Mesenchymal stem cell (in vitro differentiated cells and primary cell): ENCODE measurements around the gene DENND5A.

ENCODE experiments used
- DNase-seq: peaks from one replicate; pipeline ENCODE4 v3.0.0-alpha.2; 2013
- H2AFZ ChIP-seq: one replicate; pipeline ENCODE4 v1.6.1; 2013; ENCODE audit warnings: low read depth, mild to moderate bottlenecking, control low read depth, inconsistent platforms, low read length, moderate library complexity
- H2AK5ac ChIP-seq: 2 replicates; pipeline ENCODE4 v1.6.1; 2013; ENCODE audit warnings: low read length, moderate library complexity, mild to moderate bottlenecking, inconsistent platforms; ENCODE audit not compliant: severe bottlenecking
- H2BK120ac ChIP-seq: one replicate; pipeline ENCODE4 v1.6.1; 2013; ENCODE audit warnings: low read depth, mild to moderate bottlenecking, inconsistent platforms, low read length, moderate library complexity
- H2BK12ac ChIP-seq, 2 experiments: one replicate each; pipeline ENCODE4 v1.6.1; 2013; ENCODE audit warnings: inconsistent platforms in 2 of 2, low read length in 2 of 2, mild to moderate bottlenecking in 2 of 2, moderate library complexity in 2 of 2, control low read depth in 1 of 2
- H2BK15ac ChIP-seq: one replicate; pipeline ENCODE4 v1.6.1; 2013; ENCODE audit warnings: mild to moderate bottlenecking, low read depth, inconsistent platforms; ENCODE audit not compliant: poor library complexity, severe bottlenecking
- H2BK5ac ChIP-seq: 2 replicates; pipeline ENCODE4 v1.6.1; 2013; ENCODE audit warnings: low read depth, mild to moderate bottlenecking, low read length, control low read depth, inconsistent platforms; ENCODE audit not compliant: poor library complexity, severe bottlenecking
- H3K14ac ChIP-seq, 2 experiments: one replicate each; pipeline ENCODE4 v1.6.1; 2013; ENCODE audit warnings: inconsistent platforms in 2 of 2, low read length in 2 of 2, control low read depth in 1 of 2, mild to moderate bottlenecking in 1 of 2, moderate library complexity in 1 of 2
- H3K18ac ChIP-seq, 2 experiments: one replicate each; pipeline ENCODE4 v1.6.1; 2013; ENCODE audit warnings: inconsistent platforms in 2 of 2, low read length in 2 of 2, control low read depth in 1 of 2, low read depth in 1 of 2, mild to moderate bottlenecking in 1 of 2
- H3K23ac ChIP-seq, 2 experiments: one replicate each; pipeline ENCODE4 v1.6.1; 2013; ENCODE audit warnings: inconsistent platforms in 2 of 2, low read length in 2 of 2, mild to moderate bottlenecking in 2 of 2, moderate library complexity in 2 of 2, control low read depth in 1 of 2
- H3K27ac ChIP-seq: 2 replicates; pipeline ENCODE4 v1.5.1; 2013; ENCODE audit warnings: mild to moderate bottlenecking, moderate library complexity, low read length, control low read depth, inconsistent platforms; ENCODE audit not compliant: poor library complexity, severe bottlenecking
- H3K27me3 ChIP-seq, 2 experiments: 2 replicates each; pipeline versions ENCODE4 v1.6.1 to v1.7.0; 2013; ENCODE audit warnings: low read length in 2 of 2, mild to moderate bottlenecking in 2 of 2, moderate library complexity in 2 of 2, control low read depth in 1 of 2, inconsistent platforms in 1 of 2; ENCODE audit not compliant: control insufficient read depth in 1 of 2, insufficient read depth in 1 of 2
- H3K36me3 ChIP-seq, 2 experiments: 2 replicates each; pipeline versions ENCODE4 v1.6.1 to v1.7.0; 2013; ENCODE audit warnings: low read length in 2 of 2, control low read depth in 1 of 2, inconsistent platforms in 1 of 2, low read depth in 1 of 2, mild to moderate bottlenecking in 1 of 2; ENCODE audit not compliant: insufficient read depth in 2 of 2, control insufficient read depth in 1 of 2
- H3K4ac ChIP-seq, 2 experiments: one replicate each; pipeline ENCODE4 v1.6.1; 2013; ENCODE audit warnings: inconsistent platforms in 2 of 2, low read length in 2 of 2, mild to moderate bottlenecking in 2 of 2, moderate library complexity in 2 of 2, control low read depth in 1 of 2, low read depth in 1 of 2
- H3K4me1 ChIP-seq: 2 replicates; pipeline ENCODE4 v1.6.1; 2013; ENCODE audit warnings: low read depth, low read length, control low read depth; ENCODE audit not compliant: control insufficient read depth, insufficient read depth
- H3K4me2 ChIP-seq: 2 replicates; pipeline ENCODE4 v1.6.1; 2013; ENCODE audit warnings: low read length, mild to moderate bottlenecking, inconsistent platforms; ENCODE audit not compliant: poor library complexity, severe bottlenecking
- H3K4me3 ChIP-seq, 2 experiments: 2 replicates each; pipeline versions ENCODE4 v1.5.1 to v1.7.0; 2013; ENCODE audit warnings: low read length in 2 of 2, mild to moderate bottlenecking in 2 of 2, control low read depth in 1 of 2, low read depth in 1 of 2; ENCODE audit not compliant: insufficient read depth in 1 of 2
- H3K79me1 ChIP-seq: replicated peaks from 2 replicates; pipeline ENCODE4 v1.6.1; 2013; ENCODE audit warnings: mild to moderate bottlenecking, control low read depth, low read length, inconsistent platforms; ENCODE audit not compliant: poor library complexity, severe bottlenecking
- H3K9ac ChIP-seq: 2 replicates; pipeline ENCODE4 v1.7.0; 2013; ENCODE audit warnings: mild to moderate bottlenecking, low read length, moderate library complexity
- H3K9me3 ChIP-seq: 2 replicates; pipeline ENCODE4 v1.7.0; 2013; ENCODE audit warnings: mild to moderate bottlenecking, low read length; ENCODE audit not compliant: control insufficient read depth
- H4K8ac ChIP-seq: one replicate; pipeline ENCODE4 v1.6.1; 2013; ENCODE audit warnings: inconsistent platforms, mild to moderate bottlenecking, low read length, moderate library complexity
- H4K91ac ChIP-seq: one replicate; pipeline ENCODE4 v1.6.1; 2013; ENCODE audit warnings: mild to moderate bottlenecking, low read length, inconsistent platforms
- WGBS: methylation state at CpG from one replicate; pipeline ENCODE4 v1.1.7; 2013; ENCODE audit warnings: mixed read lengths; 5-methylcytosine and 5-hydroxymethylcytosine counted together

DENND5A gene

GRCh38 chr11:9254416-9254815, 10.7 kb downstream of the DENND5A start:
- Histone ChIP-seq H4K91ac (no peak overlapping the region), H3K4me3 (no peak overlapping the region), H3K27ac (no peak overlapping the region), H3K79me1 (peaks cover 8% of the 10 kb centered on the region), H4K8ac (no peak overlapping the region), H2BK15ac (no peak overlapping the region), H3K9ac (no peak overlapping the region), H2BK12ac (no peak overlapping the region), H3K14ac (no peak overlapping the region), H3K18ac (no peak overlapping the region), H2AFZ (no peak overlapping the region), H3K4me1 (peaks cover under 1% of the 10 kb centered on the region), H3K4ac (no peak overlapping the region), H2AK5ac (no peak overlapping the region), H3K36me3 (peaks cover 8 to 13% of the 10 kb centered on the region in 2 experiments), H3K27me3 (no peaks in the 10 kb centered on the region), H2BK5ac (no peak overlapping the region), H3K9me3 (no peaks in the 10 kb centered on the region), H3K23ac (no peak overlapping the region), H3K4me2 (no peak overlapping the region), H2BK120ac (no peak overlapping the region)
- WGBS, result 100% methylated on average over 2 of the region's 3 CpGs
- no peak for DNase-seq

DNA sequence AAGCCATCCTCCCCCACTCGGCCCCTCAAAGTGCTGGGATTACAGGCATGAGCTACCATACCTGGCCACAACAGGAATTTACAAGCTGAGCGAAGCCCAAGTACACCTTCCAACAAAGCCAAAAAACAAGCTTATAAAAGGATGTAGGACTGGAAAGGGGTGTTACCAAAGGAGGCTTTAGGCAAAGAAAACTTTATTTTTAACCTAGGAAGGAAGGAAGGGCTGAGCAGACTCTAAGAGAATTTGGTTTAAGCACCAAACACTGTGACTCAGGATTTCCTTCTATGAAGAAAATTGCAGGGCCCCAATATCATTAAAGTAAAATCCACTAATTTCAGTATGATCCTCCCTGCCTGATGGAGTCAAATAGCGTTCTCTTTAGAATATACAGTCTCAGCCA, 12.1 kb downstream of the DENND5A start:
- H3K9me3 ChIP-seq, result no peaks in the 10 kb centered on the region
- no peak overlapping the region for H2BK120ac ChIP-seq
- H2AK5ac ChIP-seq, result no peak overlapping the region
- H4K8ac ChIP-seq, result no peak overlapping the region
- peaks cover 10 to 13% of the 10 kb centered on the region in 2 experiments for H3K36me3 ChIP-seq
- H2BK12ac ChIP-seq, result no peak overlapping the region
- H3K79me1 ChIP-seq, result peaks cover 10% of the 10 kb centered on the region
- no peak overlapping the region for H3K14ac ChIP-seq
- H3K4ac ChIP-seq, result no peak overlapping the region
- no peak overlapping the region for H3K23ac ChIP-seq
- H4K91ac ChIP-seq, result no peak overlapping the region
- H3K4me1 ChIP-seq, result no peaks in the 10 kb centered on the region
- no peak overlapping the region for H3K4me3 ChIP-seq
- H2BK15ac ChIP-seq, result no peak overlapping the region
- DNase-seq, result no peak
- no peaks in the 10 kb centered on the region for H3K27me3 ChIP-seq
- 86% methylated on average over 2 of the region's 3 CpGs for WGBS
- no peak overlapping the region for H2AFZ ChIP-seq
- no peak overlapping the region for H2BK5ac ChIP-seq
- no peak overlapping the region for H3K18ac ChIP-seq
- no peak overlapping the region for H3K4me2 ChIP-seq
- H3K27ac ChIP-seq, result no peak overlapping the region
- no peak overlapping the region for H3K9ac ChIP-seq

DNA sequence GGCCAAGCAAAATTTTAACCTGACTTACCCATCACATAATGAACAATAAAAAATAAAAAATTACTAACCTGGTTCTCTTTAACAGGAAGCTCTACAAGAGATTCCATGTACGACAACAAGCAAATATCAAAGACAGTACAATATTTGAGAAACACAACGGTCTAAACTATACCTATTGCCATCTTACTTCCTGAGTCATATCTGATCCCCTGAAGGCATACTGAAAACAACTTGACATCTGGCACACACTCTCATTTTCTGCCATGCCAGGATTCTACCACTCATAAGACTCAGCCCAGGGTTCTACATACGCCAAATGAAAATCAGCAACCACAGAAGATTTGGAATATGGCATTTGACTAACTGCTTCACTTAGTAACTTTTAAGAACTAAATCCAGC, 13.8 kb downstream of the DENND5A start:
- H2AK5ac ChIP-seq, result no peak overlapping the region
- peaks cover 10% of the 10 kb centered on the region for H3K79me1 ChIP-seq
- H3K23ac ChIP-seq, result no peak overlapping the region

GRCh38 chr11:9250139-9250582, 15.0 kb downstream of the DENND5A start:
- Histone ChIP-seq H3K4ac (no peak overlapping the region), H2AK5ac (no peak overlapping the region), H2BK12ac (no peak overlapping the region), H3K9ac (no peak overlapping the region), H3K14ac (no peak overlapping the region), H2BK15ac (no peak overlapping the region), H2BK5ac (no peak overlapping the region), H3K36me3 (peaks cover 8 to 9% of the 10 kb centered on the region in 2 experiments), H3K27ac (no peak overlapping the region), H2AFZ (no peak overlapping the region), H3K4me2 (no peak overlapping the region), H2BK120ac (no peak overlapping the region), H3K9me3 (no peaks in the 10 kb centered on the region), H4K91ac (no peak overlapping the region), H3K79me1 (peaks cover 14% of the 10 kb centered on the region), H3K23ac (no peak overlapping the region), H3K18ac (no peak overlapping the region), H3K4me1 (no peaks in the 10 kb centered on the region), H3K27me3 (no peaks in the 10 kb centered on the region), H4K8ac (no peak overlapping the region), H3K4me3 (no peak overlapping the region)
- WGBS, result 73% methylated on average over 2 of the region's 2 CpGs
- no peak for DNase-seq

More for the DNA sequence above, 13.8 kb downstream of the DENND5A start:
- Histone ChIP-seq H3K4me2 (no peak overlapping the region), H3K4ac (no peak overlapping the region), H4K8ac (no peak overlapping the region), H4K91ac (no peak overlapping the region), H3K4me1 (no peaks in the 10 kb centered on the region), H2BK12ac (no peak overlapping the region), H3K14ac (no peak overlapping the region), H2BK5ac (no peak overlapping the region), H2BK15ac (no peak overlapping the region), H3K4me3 (no peak overlapping the region), H3K36me3 (peaks cover 10 to 13% of the 10 kb centered on the region in 2 experiments), H3K27me3 (no peaks in the 10 kb centered on the region), H2BK120ac (no peak overlapping the region), H3K9ac (no peak overlapping the region), H3K18ac (no peak overlapping the region), H2AFZ (no peak overlapping the region), H3K27ac (no peak overlapping the region), H3K9me3 (no peaks in the 10 kb centered on the region)
- 94% methylated on average over 3 of the region's 3 CpGs for WGBS
- no peak for DNase-seq
